SH-SY5Y (cell line): ENCODE results near the gene SGCA.

Source experiments
- GATA2 ChIP-seq: IDR thresholded peaks from 2 replicates; pipeline ENCODE4 v1.6.1; 2011; ENCODE audit warnings: mild to moderate bottlenecking, low read depth, low read length
- GATA3 ChIP-seq: IDR thresholded peaks from 2 replicates; pipeline ENCODE4 v1.6.1; 2011; ENCODE audit warnings: low read depth, mild to moderate bottlenecking, low read length, moderate library complexity

The SGCA gene

GRCh38 chr17:50149417-50150353, 16.1 kb upstream of the SGCA start:
- TF ChIP-seq GATA2 (no peak), GATA3 (no peak)

DNA sequence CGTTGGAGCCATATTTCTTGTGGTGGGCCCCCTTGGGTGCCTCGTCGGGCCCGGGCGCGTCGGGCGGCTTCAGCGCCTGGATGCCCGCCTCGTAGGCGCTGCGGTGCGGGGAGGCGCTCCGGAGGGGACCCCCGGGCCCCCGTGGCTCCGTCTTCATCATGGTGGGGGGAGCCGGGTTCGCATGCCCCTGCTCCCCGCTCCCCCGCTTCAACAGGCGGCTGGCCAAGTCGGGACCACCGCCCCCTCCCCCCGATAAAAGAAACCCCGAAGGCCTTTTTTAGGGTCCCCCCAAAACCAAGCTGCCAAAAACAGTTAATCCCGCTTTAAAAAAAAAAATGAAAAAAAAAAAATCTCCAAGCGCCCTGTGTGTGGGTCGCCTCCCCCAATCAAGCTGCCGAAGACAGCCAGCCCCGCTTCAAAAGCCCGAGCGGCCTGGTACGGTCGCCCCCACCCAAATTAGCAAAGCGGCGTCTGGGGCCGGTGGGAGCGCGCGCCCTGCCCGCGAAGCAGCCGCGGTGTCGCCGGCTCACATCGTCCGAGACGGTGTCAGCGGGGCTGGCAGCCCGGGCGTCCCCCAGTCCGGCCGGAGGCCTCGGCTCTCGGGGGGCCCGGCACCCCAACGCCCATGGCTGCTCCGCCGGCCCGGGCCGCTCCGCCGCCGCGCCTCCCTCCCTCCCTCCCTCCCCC, 15.3 kb upstream of the SGCA start, which contains the start of gene PPP1R9B:
PPP1R9B (minus strand) TSS at position 324 of the 687 bp plus-strand sequence; CDS start at position 160, 164 bp downstream.
- TF ChIP-seq GATA3 = no peak
- no peak for TF ChIP-seq GATA2

DNA sequence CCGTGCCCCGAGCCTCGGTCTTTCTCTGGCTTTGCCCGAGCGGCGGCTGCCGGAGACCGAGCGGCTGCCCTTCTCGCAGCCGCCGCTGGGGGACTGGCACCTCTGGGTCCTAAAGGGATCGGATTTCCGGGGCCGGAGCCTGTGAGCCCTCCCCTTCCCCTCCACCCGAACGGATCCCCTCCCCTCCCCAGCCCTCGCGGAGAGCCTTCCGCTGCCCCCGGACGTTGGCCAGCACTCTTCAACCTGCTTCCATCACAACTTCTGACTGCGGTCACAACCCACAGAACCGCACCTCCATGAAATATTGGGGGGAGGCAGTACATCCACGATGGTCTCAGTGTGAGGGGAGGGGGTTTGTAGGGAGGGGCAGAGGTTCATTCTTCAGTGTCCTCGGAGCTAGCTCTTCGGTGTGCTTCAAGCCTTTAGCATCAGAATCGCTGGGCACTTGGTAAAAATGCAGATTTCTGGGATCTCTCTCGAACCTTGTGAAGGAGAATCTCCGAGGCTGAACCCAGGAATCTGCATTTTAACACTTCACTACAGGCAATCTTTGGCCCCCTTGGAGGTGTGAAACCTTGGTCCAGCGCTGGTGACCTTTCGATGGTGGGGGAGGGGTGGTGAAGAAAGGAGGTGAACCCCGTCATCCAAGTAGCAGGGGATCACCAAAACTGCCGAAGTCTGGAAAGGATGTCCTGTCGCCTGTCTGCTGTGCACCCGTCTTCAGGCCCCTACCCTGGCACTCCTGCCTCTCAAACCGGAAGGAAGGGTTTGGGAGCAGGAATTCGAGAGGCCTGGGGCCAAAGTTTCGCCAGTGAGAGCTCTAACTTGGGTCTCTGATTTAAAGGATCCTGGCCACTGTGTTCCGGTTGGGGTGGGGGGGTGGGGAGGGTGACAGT, 14.5 kb upstream of the SGCA start:
- TF ChIP-seq GATA2 (no peak), GATA3 (no peak)

GRCh38 chr17:50151937-50152547, 13.8 kb upstream of the SGCA start:
- TF ChIP-seq GATA3 = no peak
- no peak for TF ChIP-seq GATA2

DNA sequence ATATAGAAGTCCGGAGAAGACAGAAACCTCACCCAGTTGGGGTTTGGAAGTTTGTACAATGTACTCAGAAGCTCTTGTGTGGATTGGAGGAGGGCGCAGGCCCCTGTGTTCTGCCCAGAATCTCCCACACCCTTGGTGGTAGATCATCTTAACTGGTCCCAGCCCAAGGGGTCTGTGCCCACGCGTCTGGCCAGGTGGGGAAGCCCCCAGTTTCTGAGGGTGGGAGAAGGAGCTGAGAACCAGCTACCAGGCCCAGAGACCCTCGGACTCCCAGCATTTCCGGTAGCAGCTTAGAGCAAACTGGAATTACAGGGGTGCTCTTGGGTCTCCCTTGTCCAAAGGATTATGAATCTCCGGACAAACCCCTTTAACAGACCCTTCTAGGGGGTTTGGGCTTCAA, 13.1 kb upstream of the SGCA start:
- TF ChIP-seq GATA3 = no peak
- no peak for TF ChIP-seq GATA2

- no peak for TF ChIP-seq GATA3
- no peak for TF ChIP-seq GATA2
Measured at GRCh38 chr17:50153650-50154575, 11.9 kb upstream of the SGCA start.

DNA sequence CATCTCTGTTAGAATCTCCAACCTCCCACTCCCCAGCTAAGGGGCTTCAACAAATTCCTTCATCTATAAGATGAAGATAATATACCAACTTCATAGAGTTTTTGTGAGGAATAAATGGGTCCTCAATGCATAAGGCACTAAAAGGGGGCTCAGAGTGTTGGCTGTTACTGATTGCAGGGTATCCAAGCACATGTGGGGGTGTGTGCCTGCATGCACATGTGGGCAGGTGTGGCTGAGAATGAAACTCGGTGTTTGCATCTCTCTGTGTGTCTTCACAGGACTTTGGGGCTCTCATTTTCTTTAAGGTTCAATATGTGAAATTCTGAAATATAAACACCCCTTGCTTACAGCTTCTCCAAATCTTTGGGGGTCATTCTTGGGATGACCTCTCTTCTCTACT, 11.2 kb upstream of the SGCA start:
- TF ChIP-seq GATA3 (no peak), GATA2 (no peak)

- no peak for TF ChIP-seq GATA3
- TF ChIP-seq GATA2 = no peak
Measured at GRCh38 chr17:50155115-50155819, 10.5 kb upstream of the SGCA start.

DNA sequence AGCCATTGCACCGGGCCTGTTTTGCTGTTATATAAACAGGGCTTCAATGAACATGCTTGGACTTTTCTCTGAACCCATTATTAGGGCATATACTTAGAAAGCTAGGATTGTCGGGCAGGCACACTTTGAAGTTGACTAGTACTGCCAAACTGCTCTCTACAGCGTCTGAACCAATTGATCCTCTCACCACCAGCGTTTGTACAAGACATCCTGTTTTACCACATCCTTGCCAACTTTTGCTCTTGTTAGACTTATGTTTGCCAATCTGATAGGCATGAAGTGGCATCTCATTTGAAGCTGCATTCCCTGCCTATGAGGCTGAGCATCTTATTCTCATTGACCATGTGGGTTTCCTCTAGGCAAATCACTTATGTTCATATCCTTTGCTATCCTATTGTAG, 7.9 kb upstream of the SGCA start:
- TF ChIP-seq GATA2 (no peak), GATA3 (no peak)

GRCh38 chr17:50161023-50161910, 4.5 kb upstream of the SGCA start:
- TF ChIP-seq GATA2 (peak; percentile 63), GATA3 (no peak)

- TF ChIP-seq GATA2 (no peak), GATA3 (no peak)
Measured at GRCh38 chr17:50161911-50162288, 3.9 kb upstream of the SGCA start.
